DOHH2 (cell line): ENCODE measurements around the gene LY6G5C.

ENCODE experiments used
- H3F3A ChIP-seq: fragments of 200-600 bp; sonication (generic), shearing (Covaris generic); 2 replicates; pipeline ENCODE4 v1.6.0; 2016; ENCODE audit warnings: antibody characterized with exemption, mild to moderate bottlenecking; ENCODE audit not compliant: control insufficient read depth, insufficient read depth
- H3K27ac ChIP-seq: fragments of 200-600 bp; sonication (generic); 2 replicates; pipeline ENCODE4 v1.5.1; 2014; ENCODE audit warnings: low read depth, mild to moderate bottlenecking, low read length, moderate library complexity
- H3K27me3 ChIP-seq: fragments of 200-600 bp; sonication (generic); 2 replicates; pipeline ENCODE4 v1.6.1; 2014; ENCODE audit warnings: mild to moderate bottlenecking, low read length, mixed read lengths; ENCODE audit not compliant: control insufficient read depth
- H3K36me3 ChIP-seq: fragments of 200-600 bp; sonication (generic); 2 replicates; pipeline ENCODE4 v1.6.1; 2014; ENCODE audit warnings: mild to moderate bottlenecking, low read length, moderate library complexity, mixed read lengths; ENCODE audit not compliant: control insufficient read depth
- H3K4me1 ChIP-seq: fragments of 200-600 bp; sonication (generic); 2 replicates; pipeline ENCODE4 v1.6.1; 2014; ENCODE audit warnings: mild to moderate bottlenecking, low read length, mixed read lengths; ENCODE audit not compliant: control insufficient read depth
- H3K4me2 ChIP-seq: fragments of 200-600 bp; sonication (generic); 2 replicates; pipeline ENCODE4 v1.6.0; 2014; ENCODE audit warnings: mild to moderate bottlenecking, low read length, moderate library complexity
- H3K4me3 ChIP-seq: fragments of 200-600 bp; sonication (generic); 2 replicates; pipeline ENCODE4 v1.5.1; 2014; ENCODE audit warnings: mild to moderate bottlenecking, low read length, mixed read lengths
- H3K79me2 ChIP-seq: fragments of 200-600 bp; sonication (generic); 2 replicates; pipeline ENCODE4 v1.6.1; 2014; ENCODE audit warnings: mild to moderate bottlenecking, low read length, mixed read lengths; ENCODE audit not compliant: control insufficient read depth
- H3K9me2 ChIP-seq: fragments of 200-600 bp; sonication (generic); replicated peaks from 2 replicates; pipeline ENCODE4 v1.6.1; 2014; ENCODE audit warnings: mild to moderate bottlenecking, low read length, mixed read lengths; ENCODE audit not compliant: control insufficient read depth
- H3K9me3 ChIP-seq: fragments of 200-600 bp; sonication (generic); 2 replicates; pipeline ENCODE4 v1.6.1; 2014; ENCODE audit warnings: antibody characterized with exemption, low read length, mixed read lengths; ENCODE audit not compliant: control insufficient read depth, insufficient read depth
- H4K20me1 ChIP-seq: fragments of 200-600 bp; sonication (generic); 2 replicates; pipeline ENCODE4 v1.6.0; 2014; ENCODE audit warnings: low read depth, mild to moderate bottlenecking, antibody characterized with exemption, low read length, moderate library complexity; ENCODE audit not compliant: control insufficient read depth, insufficient read depth
- CTCF ChIP-seq: fragments of 200-600 bp; sonication (generic); IDR thresholded peaks from one replicate; pipeline ENCODE4 v1.5.1; 2014; ENCODE audit warnings: antibody characterized with exemption, mild to moderate bottlenecking, low read depth, low read length; ENCODE audit not compliant: poor library complexity, severe bottlenecking
- EZH2phosphoT487 ChIP-seq: fragments of 200-600 bp; sonication (generic); IDR thresholded peaks from 2 replicates; pipeline ENCODE4 v1.6.1; 2017; ENCODE audit warnings: borderline replicate concordance, mild to moderate bottlenecking, antibody characterized with exemption, low read length, moderate library complexity, mixed read lengths

Gene LY6G5C

GRCh38 chr6:31686483-31686882 lies 5.6 kb upstream of the LY6G5C start:
- no peaks in the 10 kb centered on the region; the same call in 1 of the 2 replicates for H3F3A ChIP-seq
- H3K9me2 ChIP-seq: no peaks in the 10 kb centered on the region
- H3K27me3 ChIP-seq: no peaks in the 10 kb centered on the region
- no peaks in the 10 kb centered on the region for H3K9me3 ChIP-seq
- H3K4me2 ChIP-seq: no peak overlapping the region
- no peak overlapping the region for H3K4me3 ChIP-seq
- no peaks in the 10 kb centered on the region for H3K79me2 ChIP-seq
- no peak overlapping the region for H3K27ac ChIP-seq
- TF ChIP-seq EZH2phosphoT487 (no peak), CTCF (no peak)
- H3K4me1 ChIP-seq: peaks cover 20% of the 10 kb centered on the region
- H4K20me1 ChIP-seq: no peaks in the 10 kb centered on the region
- peaks cover 41% of the 10 kb centered on the region for H3K36me3 ChIP-seq

GRCh38 chr6:31683591-31683990 lies 2.7 kb upstream of the LY6G5C start:
- no peaks in the 10 kb centered on the region for H3K79me2 ChIP-seq
- TF ChIP-seq EZH2phosphoT487 (no peak), CTCF (no peak)
- no peaks in the 10 kb centered on the region for H4K20me1 ChIP-seq
- H3K9me2 ChIP-seq: no peaks in the 10 kb centered on the region
- peaks cover 13% of the 10 kb centered on the region for H3K27me3 ChIP-seq
- no peak overlapping the region for H3K4me2 ChIP-seq
- peaks cover 16% of the 10 kb centered on the region for H3K4me1 ChIP-seq
- H3K4me3 ChIP-seq: no peak overlapping the region
- H3K27ac ChIP-seq: no peak overlapping the region
- H3K36me3 ChIP-seq: peaks cover 18% of the 10 kb centered on the region
- H3K9me3 ChIP-seq: no peaks in the 10 kb centered on the region
- peaks cover 2% of the 10 kb centered on the region; the same call in 1 of the 2 replicates for H3F3A ChIP-seq

- no peak for TF ChIP-seq CTCF
- TF ChIP-seq EZH2phosphoT487: no peak
- Histone ChIP-seq H3K79me2 (no peaks in the 10 kb centered on the region), H3K9me2 (no peaks in the 10 kb centered on the region), H3K9me3 (no peaks in the 10 kb centered on the region), H3K36me3 (no peaks in the 10 kb centered on the region), H4K20me1 (no peaks in the 10 kb centered on the region), H3F3A (peaks cover 5% of the 10 kb centered on the region; the same call in 1 of the 2 replicates), H3K27ac (no peak overlapping the region), H3K4me1 (peaks cover 16% of the 10 kb centered on the region), H3K27me3 (peaks cover 26% of the 10 kb centered on the region), H3K4me2 (peak overlapping the region; percentile 77), H3K4me3 (peak overlapping the region; percentile 62)
These were observed 336 bp upstream of the LY6G5C start for GRCh38 chr6:31681135-31681671.
